Caco-2 (cell line): Measurements from ENCODE around the gene TANGO2. TPM values are rescaled to one million over a fixed set of nuclear protein-coding genes. Genes with fewer than 3 reads are reported as not detected.

Experiments used
- BruUV-seq: library from RNA; stranded (reverse); fragments of 400-500 nt; replicated peaks from 2 replicates; lab custom pipeline; 2021; lab: Mats Ljungman, UMichigan
- CTCF ChIA-PET: fragments of 300-600 bp; sonication (Branson Sonifier 250); formaldehyde crosslinking; loops from one replicate; lab custom pipeline; 2022; ENCODE audit warnings: antibody characterized with exemption; lab: Charles Lee
- POLR2A ChIA-PET: fragments of 300-600 bp; sonication (Branson Sonifier 250); formaldehyde crosslinking; loops from one replicate; lab custom pipeline; 2022; ENCODE audit warnings: antibody characterized with exemption; lab: Charles Lee
- DNase-seq, 2 experiments: peaks; one replicate each; pipeline versions ENCODE4 v3.0.0 to v3.0.0-alpha.2; 2020 to 2022
- H3K27me3 ChIP-seq: replicated peaks from 2 replicates; pipeline ENCODE4 v1.6.0; 2011; ENCODE audit warnings: low read length; ENCODE audit not compliant: control insufficient read depth, insufficient read depth
- H3K36me3 ChIP-seq: 2 replicates; pipeline ENCODE4 v1.5.1; 2011; ENCODE audit warnings: low read length; ENCODE audit not compliant: control insufficient read depth, insufficient read depth
- H3K4me1 ChIP-seq: fragments of 250-450 bp; sonication (Bioruptor Pico); 2 replicates; pipeline ENCODE4 v1.5.1; 2020; ENCODE audit warnings: mild to moderate bottlenecking
- H3K4me3 ChIP-seq: 2 replicates; pipeline ENCODE4 v1.5.1; 2011; ENCODE audit warnings: low read depth, mild to moderate bottlenecking, control low read depth, low read length
- H3K9me3 ChIP-seq: fragments of 250-450 bp; sonication (Bioruptor Pico); 2 replicates; pipeline ENCODE4 v1.5.1; 2020; ENCODE audit warnings: mild to moderate bottlenecking, moderate library complexity
- H3K27ac Mint-ChIP-seq: one replicate; pipeline ENCODE4 v1.8.0; 2022; ENCODE audit warnings: mixed read lengths; ENCODE audit not compliant: unreplicated experiment
- H3K27me3 Mint-ChIP-seq: one replicate; pipeline ENCODE4 v1.8.0; 2022; ENCODE audit warnings: mixed read lengths; ENCODE audit not compliant: insufficient read depth, unreplicated experiment
- H3K36me3 Mint-ChIP-seq: one replicate; pipeline ENCODE4 v1.8.0; 2022; ENCODE audit warnings: mild to moderate bottlenecking, mixed read lengths; ENCODE audit not compliant: insufficient read depth, unreplicated experiment
- H3K4me1 Mint-ChIP-seq: one replicate; pipeline ENCODE4 v1.8.0; 2022; ENCODE audit warnings: low read depth, mixed read lengths; ENCODE audit not compliant: unreplicated experiment
- H3K4me3 Mint-ChIP-seq: one replicate; pipeline ENCODE4 v1.8.0; 2022; ENCODE audit warnings: mild to moderate bottlenecking, moderate library complexity, mixed read lengths; ENCODE audit not compliant: unreplicated experiment
- H3K9me3 Mint-ChIP-seq: one replicate; pipeline ENCODE4 v1.8.0; 2022; ENCODE audit warnings: mixed read lengths; ENCODE audit not compliant: unreplicated experiment
- intact Hi-C: fragments of 100-400 bp; cut with micrococcal nuclease; formaldehyde crosslinking; loops from one replicate; pipeline ENCODE4 v1.10.0; 2022; ENCODE audit not compliant: unreplicated experiment
- total RNA-seq: library from RNA; stranded (reverse); gene quantifications from 2 replicates; pipeline ENCODE4 v1.2.3, GENCODE V29; 2022
- TF ChIP-seq, protein P1 (sequence below), 2 experiments: fragments of 200-600 bp in 1 of 2; IDR thresholded peaks; 1 replicate in 1 of 2; 2 replicates in 1 of 2; pipeline versions ENCODE4 v1.5.1 to v1.8.0; 2011 to 2022; ENCODE audit warnings: antibody characterized with exemption in 1 of 2, control low read depth in 1 of 2, inconsistent platforms in 1 of 2, low read depth in 1 of 2, low read length in 1 of 2, mild to moderate bottlenecking in 1 of 2, moderate library complexity in 1 of 2; ENCODE audit not compliant: insufficient read depth in 1 of 2, severe bottlenecking in 1 of 2, unreplicated experiment in 1 of 2

TANGO2 gene
- total RNA-seq, 1 experiment from 2014 or later, result 26.6 TPM

DNA sequence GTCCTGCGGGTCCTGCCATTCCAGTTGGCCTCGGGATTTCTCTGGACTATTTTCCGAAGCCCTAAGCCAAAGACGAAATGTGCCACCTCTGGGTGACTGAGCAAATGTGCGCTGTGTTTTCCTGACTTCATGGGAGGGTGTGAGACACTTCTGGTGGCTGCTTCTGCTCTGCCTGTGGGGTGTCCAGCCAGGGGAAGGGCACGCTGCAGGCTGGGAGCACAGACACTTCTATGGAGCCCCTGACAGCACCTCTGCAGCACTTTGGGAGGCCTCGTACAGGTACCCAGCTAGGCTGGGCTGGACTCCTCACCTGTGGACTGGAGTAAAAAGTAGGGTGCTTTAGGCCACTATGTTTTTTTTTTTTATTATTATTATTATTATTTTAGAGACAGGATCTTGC lies 17.7 kb downstream of the TANGO2 start:
- BruUV-seq, result no TSS peak
- Mint-ChIP-seq H3K36me3 (no peaks in the 10 kb centered on the region), H3K27me3 (no peaks in the 10 kb centered on the region), H3K9me3 (no peaks in the 10 kb centered on the region), H3K4me3 (no peak overlapping the region), H3K4me1 (no peaks in the 10 kb centered on the region), H3K27ac (no peak overlapping the region)
- ChIA-PET POLR2A (no interaction called here), CTCF (interaction anchor here (1.4 kb wide), 1 partner anchor 45 kb away, joined by 3 read pairs; no protein-coding TSS in a partner anchor)
- TF ChIP-seq, protein P1, sequence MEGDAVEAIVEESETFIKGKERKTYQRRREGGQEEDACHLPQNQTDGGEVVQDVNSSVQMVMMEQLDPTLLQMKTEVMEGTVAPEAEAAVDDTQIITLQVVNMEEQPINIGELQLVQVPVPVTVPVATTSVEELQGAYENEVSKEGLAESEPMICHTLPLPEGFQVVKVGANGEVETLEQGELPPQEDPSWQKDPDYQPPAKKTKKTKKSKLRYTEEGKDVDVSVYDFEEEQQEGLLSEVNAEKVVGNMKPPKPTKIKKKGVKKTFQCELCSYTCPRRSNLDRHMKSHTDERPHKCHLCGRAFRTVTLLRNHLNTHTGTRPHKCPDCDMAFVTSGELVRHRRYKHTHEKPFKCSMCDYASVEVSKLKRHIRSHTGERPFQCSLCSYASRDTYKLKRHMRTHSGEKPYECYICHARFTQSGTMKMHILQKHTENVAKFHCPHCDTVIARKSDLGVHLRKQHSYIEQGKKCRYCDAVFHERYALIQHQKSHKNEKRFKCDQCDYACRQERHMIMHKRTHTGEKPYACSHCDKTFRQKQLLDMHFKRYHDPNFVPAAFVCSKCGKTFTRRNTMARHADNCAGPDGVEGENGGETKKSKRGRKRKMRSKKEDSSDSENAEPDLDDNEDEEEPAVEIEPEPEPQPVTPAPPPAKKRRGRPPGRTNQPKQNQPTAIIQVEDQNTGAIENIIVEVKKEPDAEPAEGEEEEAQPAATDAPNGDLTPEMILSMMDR (IDR thresholded peaks at IDR 0.05; ENCODE audit: insufficient read depth in 1 of 2, low read depth in 1 of 2, low read length in 1 of 2, severe bottlenecking in 1 of 2, unreplicated experiment in 1 of 2), result no peak
- H3K4me3 ChIP-seq, result no peak overlapping the region
- no peaks in the 10 kb centered on the region for H3K9me3 ChIP-seq
- no peaks in the 10 kb centered on the region for H3K4me1 ChIP-seq
- DNase-seq, result no peak
- H3K27me3 ChIP-seq, result no peaks in the 10 kb centered on the region
- H3K36me3 ChIP-seq, result no peaks in the 10 kb centered on the region
- intact Hi-C loops, result no loop called here

DNA sequence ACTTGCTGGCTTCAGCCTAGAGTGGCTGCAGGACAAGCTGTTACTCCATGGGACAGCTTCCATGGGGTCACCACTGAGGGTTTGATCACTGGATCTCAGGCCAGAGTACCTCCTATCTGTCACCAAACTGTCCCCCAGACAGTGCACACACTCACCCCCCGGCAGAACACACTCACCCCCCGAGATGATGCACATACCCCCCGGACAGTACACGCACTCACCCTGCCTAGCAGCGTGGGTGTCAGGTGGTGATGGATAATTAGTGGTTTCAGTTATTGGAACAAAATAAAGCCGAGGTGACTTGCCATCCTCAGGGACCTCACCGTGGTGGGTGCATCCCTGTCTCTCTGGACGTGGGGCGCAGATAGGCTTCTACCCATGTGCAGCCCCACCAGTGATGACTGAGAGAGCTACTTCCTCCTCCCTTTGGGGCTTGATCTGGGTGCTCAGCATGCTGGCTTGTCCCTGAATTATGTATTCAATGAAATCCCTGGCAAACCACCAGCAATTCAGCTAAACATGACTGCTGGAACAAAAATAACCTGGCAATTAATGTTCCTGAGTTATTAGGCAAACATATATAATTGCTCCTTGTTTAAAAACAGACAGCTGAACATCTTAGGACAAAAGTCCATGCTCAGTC lies 18.9 kb downstream of the TANGO2 start:
- Mint-ChIP-seq H3K4me1 (no peaks in the 10 kb centered on the region), H3K27ac (no peak overlapping the region), H3K27me3 (no peaks in the 10 kb centered on the region), H3K9me3 (no peaks in the 10 kb centered on the region), H3K4me3 (no peak overlapping the region), H3K36me3 (peaks cover 5% of the 10 kb centered on the region)
- intact Hi-C loops, result no loop called here
- TF ChIP-seq, protein P1 (IDR thresholded peaks at IDR 0.05; ENCODE audit: insufficient read depth in 1 of 2, low read depth in 1 of 2, low read length in 1 of 2, severe bottlenecking in 1 of 2, unreplicated experiment in 1 of 2), result no peak
- DNase-seq, result no peak
- Histone ChIP-seq H3K4me3 (no peak overlapping the region), H3K4me1 (no peaks in the 10 kb centered on the region), H3K36me3 (no peaks in the 10 kb centered on the region), H3K27me3 (no peaks in the 10 kb centered on the region), H3K9me3 (no peaks in the 10 kb centered on the region)
- CTCF ChIA-PET, result no interaction called here
- no TSS peak for BruUV-seq
- POLR2A ChIA-PET, result no interaction called here

DNA sequence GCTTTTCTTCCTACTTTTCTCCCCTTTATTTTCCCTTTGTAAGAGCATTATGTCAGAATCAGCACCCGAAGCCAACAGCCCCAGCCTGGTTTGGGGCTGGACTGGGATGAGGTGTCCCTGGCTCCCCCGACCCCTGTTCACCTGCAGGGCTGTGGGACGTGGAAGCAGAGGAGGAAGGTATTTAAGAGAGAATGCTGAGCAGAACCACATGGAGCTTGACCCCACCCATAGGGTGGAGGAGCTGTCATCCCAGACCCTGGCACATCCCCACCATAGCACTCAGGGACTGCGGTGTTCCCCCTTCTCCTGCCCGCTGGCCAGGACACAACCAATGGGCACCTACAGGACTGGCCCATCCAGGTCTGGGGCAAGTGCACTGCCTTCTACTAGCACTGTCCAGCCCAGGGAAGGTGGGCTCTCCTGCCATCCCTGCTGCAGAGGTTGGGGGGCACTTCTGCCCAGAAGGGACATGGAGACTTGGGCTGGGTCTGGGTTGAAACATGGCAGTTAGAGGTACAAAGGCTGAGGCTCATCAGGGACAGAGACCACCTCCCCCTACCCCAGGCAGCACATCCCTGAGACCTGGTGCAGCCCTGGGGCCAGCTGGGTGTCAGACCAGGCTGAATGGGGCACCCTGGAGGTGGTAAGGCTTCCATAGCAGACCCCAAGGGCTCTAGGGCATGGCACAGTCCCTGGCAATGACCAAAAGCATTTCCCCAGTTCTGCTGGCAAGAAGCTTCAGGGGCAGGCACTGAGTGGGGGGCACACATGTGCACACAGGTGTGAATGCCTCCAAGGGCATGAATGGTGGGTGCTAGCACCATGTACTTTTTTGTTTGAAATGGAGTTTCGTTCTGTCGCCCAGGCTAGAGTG lies 19.7 kb downstream of the TANGO2 start:
- Histone ChIP-seq H3K9me3 (no peaks in the 10 kb centered on the region), H3K4me3 (no peak overlapping the region), H3K27me3 (no peaks in the 10 kb centered on the region), H3K4me1 (no peaks in the 10 kb centered on the region), H3K36me3 (no peaks in the 10 kb centered on the region)
- Mint-ChIP-seq H3K9me3 (no peaks in the 10 kb centered on the region), H3K27ac (no peak overlapping the region), H3K36me3 (peaks cover 6% of the 10 kb centered on the region), H3K4me1 (no peaks in the 10 kb centered on the region), H3K4me3 (no peak overlapping the region), H3K27me3 (no peaks in the 10 kb centered on the region)
- TF ChIP-seq, protein P1 (IDR thresholded peaks at IDR 0.05; ENCODE audit: insufficient read depth in 1 of 2, low read depth in 1 of 2, low read length in 1 of 2, severe bottlenecking in 1 of 2, unreplicated experiment in 1 of 2), result no peak
- ChIA-PET POLR2A (no interaction called here), CTCF (no interaction called here)
- BruUV-seq, result no TSS peak
- no peak for DNase-seq
- intact Hi-C loops, result no loop called here
